ENCODE measurements around the gene AIRE.
"Not testable (repeated sequence)": the region's sequence is repeated elsewhere in the genome, so short reads cannot be mapped to it uniquely, and the experiment has no call there.

The AIRE gene

DNA sequence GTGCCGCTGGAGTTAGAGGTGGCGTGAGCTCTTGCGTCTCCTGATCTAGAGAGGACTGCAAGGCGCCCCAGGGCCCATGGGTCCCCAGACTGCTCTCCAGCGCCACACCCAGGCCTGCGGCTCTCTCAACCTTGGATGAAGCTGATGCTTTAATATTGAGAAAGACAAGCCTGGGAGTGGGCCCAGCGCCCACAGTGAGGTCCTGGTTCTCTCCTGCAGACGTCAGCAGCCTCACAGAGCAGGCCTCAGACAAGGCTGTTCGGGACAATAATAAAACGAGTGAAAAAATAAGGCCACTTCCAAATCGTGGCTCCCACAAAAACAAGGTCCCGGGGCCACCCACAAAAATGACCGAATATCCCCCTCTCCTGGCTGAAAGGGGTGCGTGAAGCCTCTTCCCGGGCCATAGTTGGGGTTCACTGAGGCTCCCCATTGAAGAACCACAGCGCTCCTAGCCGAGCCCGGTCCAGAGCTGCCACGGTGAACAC lies 18.0 kb upstream of the AIRE start:
- DNase-seq (ENCODE audit: low read depth) = no peak

DNA sequence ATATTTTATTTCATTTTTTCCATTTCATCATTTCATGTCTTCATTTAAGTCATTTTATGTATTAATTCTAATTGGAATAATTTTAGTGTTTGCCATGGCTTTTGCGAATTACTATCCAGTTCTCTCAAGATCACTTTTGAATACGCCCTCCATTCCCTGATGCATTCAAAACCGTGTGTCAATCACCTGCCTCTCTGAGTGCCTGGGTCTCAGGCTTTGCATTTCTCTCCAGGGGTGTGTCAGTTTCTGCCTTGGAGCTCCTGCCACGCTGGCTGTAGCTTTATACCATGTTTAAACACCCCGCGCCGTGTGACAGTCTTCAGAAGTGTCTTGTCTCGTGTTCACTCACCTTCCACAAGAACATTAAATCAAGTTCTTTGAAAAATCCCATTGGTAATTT lies 16.6 kb upstream of the AIRE start:
- DNase-seq (ENCODE audit: low read depth) = no peak

DNA sequence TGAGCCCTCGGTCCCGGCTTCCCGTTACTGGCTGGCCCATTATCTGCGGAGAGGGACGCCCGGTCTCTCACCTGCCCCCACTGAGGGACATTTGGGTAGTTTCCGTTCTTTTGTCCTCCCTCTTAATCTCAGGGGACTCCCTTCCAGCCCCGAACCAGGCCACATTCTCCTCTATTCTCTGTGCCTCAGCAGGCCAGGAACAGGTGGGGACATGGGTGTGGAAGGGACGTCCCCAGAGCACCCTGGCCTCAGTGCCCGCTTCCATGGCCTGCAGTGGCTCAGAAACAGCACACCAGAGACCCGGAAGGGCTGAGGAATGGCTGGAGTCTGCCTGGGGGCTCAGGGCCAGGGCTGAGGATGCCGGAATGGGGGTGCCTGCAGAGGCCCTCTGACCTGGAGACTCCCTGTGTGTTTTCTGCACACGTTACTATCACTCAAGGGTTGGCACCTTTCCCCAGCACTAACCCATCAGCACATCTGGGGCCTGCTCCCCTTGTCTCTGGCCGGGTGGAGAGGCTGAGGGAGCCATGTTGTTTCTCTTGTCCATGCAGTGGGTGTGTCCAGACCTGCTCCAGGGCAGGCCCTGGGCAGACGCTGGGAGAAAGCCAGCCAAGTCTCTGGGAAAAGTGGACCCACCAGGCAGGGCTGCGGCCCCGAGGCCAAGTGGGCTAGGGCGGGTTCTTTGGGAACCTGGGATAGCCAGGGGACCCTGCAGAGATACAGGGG lies 14.0 kb upstream of the AIRE start:
- DNase-seq (ENCODE audit: low read depth) = no peak

DNA sequence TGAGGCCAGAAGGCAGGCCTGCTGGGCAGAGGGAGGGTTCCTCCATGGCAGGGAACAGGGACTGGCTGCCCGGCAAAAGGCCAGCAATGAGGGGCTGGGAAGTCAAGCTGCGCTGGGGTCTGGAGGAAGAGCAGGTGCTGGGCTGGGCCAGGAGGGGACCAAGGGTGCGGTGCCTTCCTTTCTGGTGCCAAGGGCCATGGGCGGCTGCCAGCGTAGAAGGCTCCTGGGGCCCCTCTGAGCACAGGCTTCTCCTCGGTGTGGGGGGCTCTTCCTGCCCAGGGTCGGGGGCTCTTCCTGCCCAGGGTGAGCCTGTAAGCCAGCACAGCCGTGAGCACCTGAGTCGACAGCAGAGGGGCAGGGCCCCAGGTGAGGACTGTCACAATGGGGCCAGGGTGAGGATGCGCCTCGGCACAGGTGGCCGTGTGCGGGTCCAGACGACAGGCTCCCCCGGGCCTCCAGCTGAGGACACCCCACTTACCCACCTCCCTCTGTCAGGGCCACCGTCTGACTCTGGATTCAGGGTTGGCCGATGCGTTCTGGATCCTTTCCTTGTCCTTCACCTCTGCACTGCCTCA lies 13.3 kb upstream of the AIRE start:
- no peak for DNase-seq (ENCODE audit: low read depth)

DNA sequence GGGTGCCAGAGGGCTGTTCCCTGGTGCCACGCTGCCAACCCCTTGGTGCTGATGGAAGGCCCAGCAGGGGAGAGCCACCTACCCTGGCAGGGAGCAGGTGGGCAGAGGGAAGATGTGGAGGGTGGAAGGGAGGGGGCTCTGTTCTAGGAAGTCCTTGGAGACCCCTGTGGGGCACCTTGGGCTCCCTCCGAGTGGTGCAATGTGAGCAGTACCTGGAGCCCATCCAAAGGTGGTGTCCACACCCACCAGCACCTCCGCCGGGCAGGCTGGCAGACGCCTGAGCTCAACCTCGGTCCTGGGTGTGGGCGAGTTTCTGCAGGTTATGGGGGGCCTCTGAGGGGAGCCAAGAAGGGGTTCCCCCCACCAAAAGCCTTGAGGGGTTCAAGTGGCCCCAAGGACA lies 12.6 kb upstream of the AIRE start:
- DNase-seq (ENCODE audit: low read depth) = no peak

DNA sequence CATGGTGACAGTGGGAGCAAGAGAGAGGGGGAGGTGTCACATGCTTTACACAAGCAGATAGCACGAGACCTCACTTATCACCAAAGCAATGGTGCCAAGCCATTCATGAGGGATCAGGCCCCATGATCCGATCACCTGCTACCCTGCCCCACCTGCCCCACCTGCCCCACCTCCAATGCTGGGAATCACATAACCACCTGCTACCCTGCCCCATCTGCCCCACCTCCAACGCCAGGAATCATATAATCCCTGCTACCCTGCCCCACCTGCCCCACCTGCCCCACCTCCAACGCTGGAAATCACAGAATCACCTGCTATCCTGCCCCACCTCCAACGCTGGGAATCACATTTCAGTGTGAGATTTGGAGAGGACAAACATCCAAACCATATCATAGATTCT lies 10.6 kb upstream of the AIRE start:
- no peak for DNase-seq (ENCODE audit: low read depth)

DNA sequence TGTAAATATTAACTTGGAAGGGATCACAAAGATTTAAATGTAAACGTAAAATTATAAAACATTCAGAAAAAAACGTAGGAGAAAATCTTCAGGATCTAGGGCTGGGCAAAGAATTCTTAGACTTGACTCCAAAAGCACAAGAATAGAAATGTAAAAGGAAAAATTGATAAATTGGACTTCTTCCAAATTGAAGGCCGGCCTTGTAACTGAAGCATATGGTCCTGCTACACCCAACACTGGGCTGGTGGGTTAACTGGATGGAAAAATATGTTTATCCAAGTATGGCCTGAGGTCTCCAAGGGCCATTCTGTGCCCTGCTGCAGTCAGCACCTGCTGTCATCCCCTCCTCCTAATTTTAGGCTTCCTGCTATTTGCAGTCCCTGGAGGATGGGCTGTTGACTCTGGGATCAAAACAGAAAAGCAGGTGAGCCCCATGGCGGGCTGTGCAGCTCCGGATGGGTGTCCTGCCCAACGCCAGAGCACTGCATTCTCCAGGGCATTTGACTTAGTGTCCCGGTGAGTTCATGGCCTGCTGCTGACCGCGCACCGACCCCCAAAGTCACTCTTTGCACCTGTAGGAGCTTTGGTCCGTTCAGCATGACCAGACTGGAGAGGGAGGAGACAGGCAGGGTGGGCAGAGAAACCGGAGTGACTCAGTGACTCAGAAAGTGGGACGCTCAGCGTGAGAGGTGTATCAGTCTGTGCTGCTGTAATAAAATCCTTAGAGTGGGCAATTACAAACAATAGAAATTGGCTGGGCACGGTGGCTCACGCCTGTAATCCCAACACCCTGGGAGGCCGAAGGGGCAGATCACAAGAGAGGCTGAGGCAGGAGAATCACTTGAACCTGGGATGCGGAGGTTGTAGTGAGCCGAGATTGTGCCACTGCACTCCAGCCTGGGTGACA lies 6.1 kb upstream of the AIRE start:
- DNase-seq (ENCODE audit: low read depth) = no peak

DNA sequence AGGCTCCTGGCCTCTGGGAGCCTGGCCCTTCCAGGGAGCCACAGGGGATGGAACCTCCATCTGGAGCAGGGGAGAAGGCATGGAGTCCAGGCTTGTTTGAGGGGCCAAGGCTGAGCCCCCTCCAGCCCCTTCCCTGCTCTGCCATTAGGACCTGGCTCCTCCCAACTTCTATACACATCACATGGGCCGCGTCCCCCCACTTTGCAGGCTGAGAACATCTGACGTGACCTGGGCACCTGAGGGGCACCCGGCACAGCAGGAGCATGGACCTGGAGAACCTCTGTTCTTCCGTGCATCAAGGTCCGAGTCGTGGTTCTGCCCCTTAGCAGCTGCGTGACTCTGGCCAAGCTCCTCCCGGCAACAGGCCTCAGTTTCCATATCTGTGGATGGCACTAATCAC lies 3.9 kb upstream of the AIRE start:
- no peak for DNase-seq (ENCODE audit: low read depth)

DNA sequence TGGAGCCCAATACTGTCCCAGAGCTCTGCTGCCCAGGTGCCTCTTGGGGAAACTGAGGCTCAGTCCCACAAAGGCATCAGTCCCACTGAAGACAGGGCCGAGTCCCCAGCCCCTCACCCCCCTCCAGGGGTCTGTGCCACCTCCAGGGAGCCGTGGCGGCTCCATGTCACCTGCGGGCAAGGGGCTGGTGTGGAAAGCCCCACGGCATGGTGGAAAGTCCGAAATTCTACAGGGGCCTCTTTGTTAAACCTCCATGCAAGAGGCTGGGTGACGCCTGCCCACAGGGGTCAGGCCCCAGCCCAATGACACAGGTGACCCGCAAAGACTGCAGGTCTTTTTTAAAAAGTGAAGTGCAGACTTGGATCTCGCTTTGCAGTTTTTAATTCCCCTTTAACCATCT lies 3.3 kb upstream of the AIRE start:
- DNase-seq (ENCODE audit: low read depth) = no peak

DNA sequence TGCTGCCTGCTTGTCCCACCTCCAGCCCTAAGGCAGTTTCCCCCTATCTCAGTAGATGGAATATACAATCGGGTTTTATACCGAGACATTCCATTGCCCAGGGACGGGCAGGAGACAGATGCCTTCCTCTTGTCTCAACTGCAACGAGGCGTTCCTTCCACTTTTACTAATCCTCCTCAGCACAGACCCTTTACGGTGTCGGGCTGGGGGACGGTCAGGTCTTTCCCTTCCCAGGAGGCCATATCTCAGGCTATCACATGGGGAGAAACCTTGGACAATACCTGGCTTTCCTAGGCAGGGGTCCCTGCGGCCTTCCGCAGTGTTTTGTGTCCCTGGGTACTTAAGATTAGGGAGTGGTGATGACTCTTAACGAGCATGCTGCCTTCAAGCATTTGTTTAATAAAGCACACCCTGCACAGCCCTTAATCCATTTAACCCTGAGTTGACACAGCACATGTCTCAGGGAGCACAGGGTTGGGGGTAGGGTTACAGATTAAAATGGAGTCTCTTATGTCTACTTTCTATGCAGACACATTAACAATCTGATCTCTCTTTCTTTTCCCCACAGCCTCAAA lies 2.4 kb upstream of the AIRE start:
- not testable (repeated sequence) for DNase-seq (ENCODE audit: low read depth)

DNA sequence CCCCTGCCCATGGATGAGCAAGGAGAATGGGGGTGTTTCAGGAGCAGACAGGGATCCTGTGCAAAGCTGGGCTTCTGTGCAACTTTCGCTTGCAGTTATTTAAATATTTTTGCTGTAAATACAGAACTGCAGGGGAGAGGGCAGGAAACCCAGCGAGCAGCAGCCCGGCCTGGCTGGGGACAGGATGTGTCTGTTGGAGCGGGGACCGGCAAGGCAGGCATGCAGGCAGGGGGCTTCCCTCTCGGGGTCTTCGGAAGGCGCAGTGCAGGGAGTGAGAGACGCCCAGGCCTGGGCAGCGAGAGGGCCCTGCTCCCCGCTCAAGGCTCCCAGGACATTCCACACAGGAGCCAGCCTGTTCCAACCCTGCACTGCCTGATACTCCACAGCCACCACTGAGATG lies 1.7 kb upstream of the AIRE start:
- no peak for DNase-seq (ENCODE audit: low read depth)

DNA sequence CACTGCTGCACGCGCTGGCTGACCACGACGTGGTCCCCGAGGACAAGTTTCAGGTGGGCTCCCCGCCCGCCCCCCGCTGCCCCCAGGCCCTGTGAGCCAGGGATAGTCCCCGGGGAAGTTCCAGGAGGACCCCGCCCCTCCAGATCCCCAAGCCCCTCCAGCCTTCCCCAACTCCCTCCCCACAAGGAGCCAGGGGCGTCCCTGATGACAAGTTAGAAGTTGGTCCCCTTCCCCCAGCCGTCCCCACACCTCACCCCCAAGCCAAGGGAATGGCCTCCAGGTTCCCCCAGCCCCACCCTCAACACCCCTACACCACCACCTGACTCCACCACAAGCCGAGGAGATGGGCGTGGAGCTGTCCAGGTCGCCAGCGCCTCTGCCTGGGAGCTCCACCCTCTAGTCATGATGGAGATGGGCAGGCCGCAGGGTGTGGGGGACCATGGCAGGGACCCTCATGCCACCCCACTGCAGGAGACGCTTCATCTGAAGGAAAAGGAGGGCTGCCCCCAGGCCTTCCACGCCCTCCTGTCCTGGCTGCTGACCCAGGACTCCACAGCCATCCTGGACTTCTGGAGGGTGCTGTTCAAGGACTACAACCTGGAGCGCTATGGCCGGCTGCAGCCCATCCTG lies 525 bp downstream of the AIRE start:
- DNase-seq (ENCODE audit: low read depth) = no peak

DNA sequence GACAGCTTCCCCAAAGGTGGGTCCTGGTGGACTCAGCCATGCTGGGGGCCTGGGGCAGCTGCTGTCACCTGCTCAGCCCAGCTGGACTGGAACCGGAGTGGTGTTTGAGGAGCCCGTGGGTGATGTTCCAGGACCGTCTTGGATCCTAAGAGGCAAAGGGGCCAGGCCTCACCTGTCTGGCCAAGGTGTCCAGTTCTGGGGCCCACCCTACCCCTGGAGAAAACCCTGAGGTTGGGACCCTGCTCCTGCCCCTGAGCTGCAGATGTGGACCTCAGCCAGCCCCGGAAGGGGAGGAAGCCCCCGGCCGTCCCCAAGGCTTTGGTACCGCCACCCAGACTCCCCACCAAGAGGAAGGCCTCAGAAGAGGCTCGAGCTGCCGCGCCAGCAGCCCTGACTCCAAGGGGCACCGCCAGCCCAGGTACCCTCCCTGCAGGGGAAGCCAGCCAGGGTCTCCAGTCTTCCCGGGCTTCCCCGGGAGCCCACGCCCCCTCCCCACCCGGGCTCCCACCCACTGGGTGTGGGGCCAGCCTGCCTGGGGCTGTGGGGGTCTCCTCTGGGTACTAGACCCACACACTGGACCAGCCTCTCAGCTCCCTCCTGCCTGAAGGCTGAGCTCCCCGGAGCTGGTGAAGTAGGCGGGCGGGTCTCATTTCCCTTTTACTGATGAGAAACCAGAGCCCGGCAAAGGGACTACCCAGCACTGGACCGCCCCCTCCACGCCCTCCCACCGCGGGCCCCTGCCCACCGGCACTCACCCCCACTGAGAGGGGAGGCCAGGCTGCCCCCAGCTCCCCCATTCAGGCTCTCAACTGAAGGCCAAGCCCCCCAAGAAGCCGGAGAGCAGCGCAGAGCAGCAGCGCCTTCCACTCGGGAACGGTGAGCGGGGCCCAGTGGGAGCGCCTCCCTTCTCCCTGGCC lies 1.3 kb downstream of the AIRE start:
- no peak for DNase-seq (ENCODE audit: low read depth)

DNA sequence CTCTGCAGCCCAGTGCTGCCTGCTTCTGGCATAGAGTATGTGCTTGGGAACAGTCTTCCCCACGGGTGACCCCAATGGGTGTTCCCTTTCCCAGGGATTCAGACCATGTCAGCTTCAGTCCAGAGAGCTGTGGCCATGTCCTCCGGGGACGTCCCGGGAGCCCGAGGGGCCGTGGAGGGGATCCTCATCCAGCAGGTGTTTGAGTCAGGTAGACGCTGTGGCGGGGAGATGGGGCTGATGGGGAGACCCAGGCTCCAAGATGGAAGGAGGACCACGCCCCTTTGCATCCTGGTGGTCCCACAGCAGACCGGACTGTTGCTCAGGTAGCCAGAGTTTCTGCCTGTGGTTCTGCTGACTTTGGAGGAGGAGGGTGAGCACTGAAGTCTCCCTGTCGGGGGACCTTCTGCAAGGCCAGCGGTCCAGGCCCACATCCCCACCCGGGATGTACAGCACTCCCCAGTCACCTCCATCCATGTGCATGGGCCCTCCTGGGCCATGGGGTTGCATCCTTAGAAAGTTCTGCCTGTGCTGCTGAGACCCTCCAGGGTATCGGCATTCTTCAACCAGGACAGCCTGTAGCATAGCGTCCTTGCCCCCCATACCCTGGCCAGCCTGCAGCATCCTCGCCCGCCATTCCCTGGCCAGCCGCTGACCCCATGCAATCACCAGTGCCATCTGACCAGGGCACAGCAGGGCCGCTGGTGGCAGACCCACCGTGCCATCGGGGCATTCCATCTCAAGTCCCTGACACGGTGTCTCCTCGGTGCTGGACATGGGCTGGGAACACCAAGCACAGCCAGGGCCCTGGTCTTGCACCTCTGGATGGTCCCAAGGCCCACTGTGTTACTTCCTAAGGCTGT lies 2.8 kb downstream of the AIRE start:
- no peak for DNase-seq (ENCODE audit: low read depth)

DNA sequence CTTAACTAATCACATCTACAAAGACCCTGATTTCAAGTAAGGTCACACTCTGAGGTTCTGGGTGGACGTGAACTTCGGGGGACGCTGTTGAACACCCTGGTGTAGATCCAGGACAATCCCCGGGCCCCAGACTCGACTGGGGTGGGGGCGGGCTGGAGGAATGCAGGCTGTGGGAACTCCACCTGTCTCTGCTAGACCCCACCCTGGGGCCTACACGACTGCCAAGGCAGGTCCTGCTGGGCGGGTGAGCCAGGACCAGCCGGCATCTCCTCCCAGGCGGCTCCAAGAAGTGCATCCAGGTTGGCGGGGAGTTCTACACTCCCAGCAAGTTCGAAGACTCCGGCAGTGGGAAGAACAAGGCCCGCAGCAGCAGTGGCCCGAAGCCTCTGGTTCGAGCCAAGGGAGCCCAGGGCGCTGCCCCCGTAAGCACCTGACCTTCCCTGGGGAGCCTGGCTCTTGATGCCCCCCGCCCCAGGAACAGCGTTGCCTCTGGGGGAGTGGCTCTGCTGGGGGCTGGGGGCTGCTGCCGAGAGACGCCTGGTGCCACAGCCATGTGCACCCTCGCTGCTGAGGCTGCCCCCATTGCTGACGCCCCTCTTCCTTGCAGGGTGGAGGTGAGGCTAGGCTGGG lies 3.8 kb downstream of the AIRE start:
- DNase-seq (ENCODE audit: low read depth) = no peak

DNA sequence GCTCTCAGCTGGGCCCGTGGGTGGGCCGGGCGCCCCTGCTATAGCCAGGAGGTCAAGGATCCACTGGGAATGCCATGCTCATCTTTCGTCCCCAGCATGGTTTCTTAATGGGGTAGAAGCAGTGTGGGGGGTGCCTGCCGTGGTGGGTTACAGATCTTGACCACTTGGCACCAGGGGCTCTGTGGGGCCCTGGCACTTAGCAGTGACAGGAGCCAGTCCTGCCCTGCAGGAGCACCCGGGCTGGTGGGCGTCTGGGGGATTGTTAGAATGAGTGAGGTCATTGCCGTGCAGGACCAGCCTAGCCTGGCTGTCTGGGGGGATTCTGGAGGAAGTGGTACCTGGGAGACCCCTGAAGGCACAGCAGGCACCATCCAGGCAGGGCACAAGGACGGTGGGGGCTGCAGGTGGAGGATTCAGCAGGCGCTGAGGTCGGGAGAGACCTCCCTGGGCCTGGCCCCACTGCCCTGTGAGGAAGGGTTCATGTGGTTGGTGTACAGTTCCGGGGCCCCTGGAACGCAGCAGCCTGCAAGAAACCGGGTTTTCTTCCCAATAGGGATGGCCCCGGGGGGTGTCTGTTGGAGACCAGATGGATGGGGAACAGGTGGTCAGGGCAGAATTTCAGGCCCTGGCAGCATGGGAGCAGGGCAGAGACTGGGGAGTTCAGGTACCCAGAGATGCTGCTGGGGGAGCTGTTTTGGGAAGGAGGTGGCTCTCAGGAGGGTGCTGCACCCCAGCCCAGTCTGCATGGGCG lies 4.8 kb downstream of the AIRE start:
- no peak for DNase-seq (ENCODE audit: low read depth)

DNA sequence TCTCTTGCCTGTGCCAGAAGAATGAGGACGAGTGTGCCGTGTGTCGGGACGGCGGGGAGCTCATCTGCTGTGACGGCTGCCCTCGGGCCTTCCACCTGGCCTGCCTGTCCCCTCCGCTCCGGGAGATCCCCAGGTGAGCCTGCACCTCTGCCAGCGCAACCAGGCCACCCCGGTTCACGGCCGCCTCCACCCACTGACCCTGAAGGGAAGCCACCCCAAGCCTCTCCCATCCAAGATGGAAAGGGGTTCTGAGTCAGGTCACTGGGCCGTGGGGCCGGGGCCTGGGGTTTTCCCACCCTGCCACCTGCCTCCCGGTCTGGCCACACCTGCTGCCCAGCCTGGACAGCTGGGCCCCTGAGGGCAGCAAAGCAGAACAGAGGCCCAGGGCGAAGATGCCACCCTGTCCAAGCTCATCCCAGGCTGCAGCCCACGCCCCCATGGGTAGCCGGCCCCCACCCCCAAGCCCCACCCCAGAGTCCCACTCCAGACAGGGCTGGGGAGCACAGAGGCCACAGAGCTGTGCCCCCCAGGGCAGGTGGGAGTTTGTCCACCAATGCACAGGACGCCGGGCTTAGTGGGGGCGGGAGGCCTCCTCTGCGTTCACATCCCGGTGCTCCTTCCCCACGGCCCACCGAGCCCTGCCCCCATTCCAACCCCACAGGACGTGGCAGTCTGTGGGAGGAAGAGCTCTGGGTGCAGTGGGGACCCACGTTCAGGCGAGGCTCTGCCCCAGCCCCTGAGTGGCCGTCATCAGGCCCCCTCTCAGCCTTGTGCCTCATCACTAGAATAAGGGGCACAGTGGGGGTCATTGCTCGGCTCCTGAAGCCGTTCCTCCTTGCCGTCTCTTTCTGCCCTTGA lies 5.6 kb downstream of the AIRE start:
- no peak for DNase-seq (ENCODE audit: low read depth)

Data from T-helper 22 cell (primary cell).